H1 (cell line): ENCODE results near the gene SLC15A1. TPM values are rescaled to one million over a fixed set of nuclear protein-coding genes. Genes with fewer than 3 reads are reported as not detected.
"Not testable (repeated sequence)": the region's sequence is repeated elsewhere in the genome, so short reads cannot be mapped to it uniquely, and the experiment has no call there.

ENCODE experiments used
- CTCF ChIA-PET: fragments of 300-600 bp; sonication (Branson Sonifier 250); formaldehyde crosslinking; loops from one replicate; lab custom pipeline; 2021; ENCODE audit not compliant: partially characterized antibody; lab: Charles Lee
- POLR2A ChIA-PET: fragments of 300-600 bp; sonication (Branson Sonifier 250); formaldehyde crosslinking; loops from one replicate; lab custom pipeline; 2021; ENCODE audit warnings: inconsistent platforms; ENCODE audit not compliant: partially characterized antibody; lab: Charles Lee
- DNase-seq, 2 experiments: peaks; one replicate each; pipeline versions ENCODE4 v3.0.0 to v3.0.0-alpha.2; 2010 to 2022; ENCODE audit warnings: low spot score in 2 of 2, low read depth in 1 of 2, mixed read lengths in 1 of 2
- FAIRE-seq: peaks from 2 replicates; lab custom pipeline; 2011; peaks lifted over from hg19 to GRCh38; lab: Jason Lieb, UNC
- H2AFZ ChIP-seq: 2 replicates; pipeline ENCODE4 v1.8.1; 2012; ENCODE audit warnings: low read length, inconsistent platforms
- H2AK5ac ChIP-seq: 2 replicates; pipeline ENCODE4 v1.6.1; 2013; ENCODE audit warnings: low read depth, low read length
- H2BK120ac ChIP-seq: replicated peaks from 2 replicates; pipeline ENCODE3; 2013; ENCODE audit warnings: low read depth, low read length, inconsistent platforms
- H2BK12ac ChIP-seq: 2 replicates; pipeline ENCODE4 v1.6.1; 2013; ENCODE audit warnings: low read depth, low read length
- H2BK15ac ChIP-seq: 2 replicates; pipeline ENCODE4 v1.6.1; 2013; ENCODE audit warnings: low read length
- H2BK20ac ChIP-seq: 2 replicates; pipeline ENCODE4 v1.6.1; 2013; ENCODE audit warnings: low read length
- H2BK5ac ChIP-seq: 2 replicates; pipeline ENCODE4 v1.6.1; 2013; ENCODE audit warnings: low read depth, low read length
- H3K14ac ChIP-seq: 2 replicates; pipeline ENCODE4 v1.6.1; 2013; ENCODE audit warnings: inconsistent platforms; ENCODE audit not compliant: insufficient read length
- H3K18ac ChIP-seq: 2 replicates; pipeline ENCODE4 v1.6.1; 2013; ENCODE audit warnings: low read length; ENCODE audit errors: extremely low read depth
- H3K23ac ChIP-seq: 2 replicates; pipeline ENCODE4 v1.6.1; 2013; ENCODE audit warnings: inconsistent platforms; ENCODE audit not compliant: insufficient read length
- H3K23me2 ChIP-seq: 2 replicates; pipeline ENCODE4 v1.6.1; 2013; ENCODE audit warnings: low read depth, low read length
- H3K27ac ChIP-seq: 2 replicates; pipeline ENCODE4 v1.6.1; 2011; ENCODE audit warnings: low read depth, low read length, inconsistent platforms
- H3K27me3 ChIP-seq, 4 experiments: replicated peaks in 1 of 4; 1 replicate in 1 of 4; 2 replicates in 3 of 4; pipeline versions ENCODE4 v1.6.1 to v1.8.1; 2011 to 2013; ENCODE audit warnings: low read length in 3 of 4, mild to moderate bottlenecking in 3 of 4, inconsistent platforms in 2 of 4, mixed read lengths in 2 of 4, moderate library complexity in 1 of 4; ENCODE audit not compliant: control insufficient read depth in 3 of 4, insufficient read depth in 3 of 4; ENCODE audit errors: extremely low read depth in 1 of 4
- H3K36me3 ChIP-seq, 4 experiments: 2 replicates each; pipeline versions ENCODE4 v1.6.1 to v1.8.1; 2011 to 2013; ENCODE audit warnings: mild to moderate bottlenecking in 4 of 4, low read length in 3 of 4, moderate library complexity in 2 of 4, control low read depth in 1 of 4, inconsistent platforms in 1 of 4; ENCODE audit not compliant: insufficient read depth in 4 of 4, control insufficient read depth in 2 of 4
- H3K4ac ChIP-seq: replicated peaks from 2 replicates; pipeline ENCODE3; 2013; ENCODE audit warnings: low read length, low read depth, mixed read lengths, inconsistent platforms; ENCODE audit not compliant: insufficient read length
- H3K4me1 ChIP-seq, 4 experiments: replicated peaks in 1 of 4; 1 replicate in 1 of 4; 2 replicates in 3 of 4; pipeline versions ENCODE4 v1.6.1 to v1.8.1; 2011 to 2013; ENCODE audit warnings: low read length in 3 of 4, inconsistent platforms in 2 of 4, mixed read lengths in 1 of 4; ENCODE audit not compliant: insufficient read depth in 4 of 4, control insufficient read depth in 3 of 4
- H3K4me2 ChIP-seq, 2 experiments: 2 replicates each; pipeline versions ENCODE4 v1.6.1 to v1.8.1; 2011 to 2013; ENCODE audit warnings: low read depth in 2 of 2, low read length in 2 of 2, control low read depth in 1 of 2, inconsistent platforms in 1 of 2, mild to moderate bottlenecking in 1 of 2; ENCODE audit not compliant: insufficient read depth in 1 of 2
- H3K4me3 ChIP-seq, 4 experiments: fragments of 200-600, 300-600 bp in 1 of 4; sonication (generic), shearing (Covaris generic), sonication (Bioruptor Twin) in 1 of 4; 2 replicates each; pipeline versions ENCODE4 v1.5.1 to v1.8.1; 2011 to 2016; ENCODE audit warnings: low read length in 4 of 4, low read depth in 3 of 4, control low read depth in 2 of 4, inconsistent platforms in 2 of 4, mild to moderate bottlenecking in 2 of 4, mixed read lengths in 1 of 4, moderate library complexity in 1 of 4; ENCODE audit not compliant: insufficient read depth in 2 of 4; ENCODE audit errors: extremely low read depth in 1 of 4
- H3K56ac ChIP-seq: replicated peaks from 2 replicates; pipeline ENCODE3; 2013; ENCODE audit warnings: low read depth, mild to moderate bottlenecking, mixed read lengths, low read length, inconsistent platforms; ENCODE audit not compliant: insufficient read length
- H3K79me1 ChIP-seq: 2 replicates; pipeline ENCODE4 v1.6.1; 2013; ENCODE audit warnings: low read depth, low read length, control low read depth
- H3K79me2 ChIP-seq, 2 experiments: 2 replicates each; pipeline versions ENCODE4 v1.6.1 to v1.8.1; 2012 to 2013; ENCODE audit warnings: low read length in 2 of 2, mild to moderate bottlenecking in 2 of 2, inconsistent platforms in 1 of 2; ENCODE audit not compliant: insufficient read depth in 2 of 2, control insufficient read depth in 1 of 2
- H3K9ac ChIP-seq, 4 experiments: replicated peaks in 1 of 4; 1 replicate in 1 of 4; 2 replicates in 3 of 4; pipeline versions ENCODE4 v1.6.1 to v1.8.1; 2011 to 2013; ENCODE audit warnings: low read depth in 3 of 4, low read length in 3 of 4, control low read depth in 2 of 4, mild to moderate bottlenecking in 2 of 4, moderate library complexity in 2 of 4, inconsistent platforms in 1 of 4; ENCODE audit errors: extremely low read depth in 1 of 4
- H3K9me3 ChIP-seq, 2 experiments: 2 replicates each; pipeline versions ENCODE4 v1.6.1 to v1.8.1; 2012 to 2013; ENCODE audit warnings: mild to moderate bottlenecking in 2 of 2, moderate library complexity in 2 of 2, control low read depth in 1 of 2, inconsistent platforms in 1 of 2, low read depth in 1 of 2, low read length in 1 of 2, mixed read lengths in 1 of 2; ENCODE audit not compliant: insufficient read depth in 2 of 2
- H4K20me1 ChIP-seq, 2 experiments: replicated peaks in 1 of 2; 2 replicates each; pipeline versions ENCODE3 to v1.8.1; 2011 to 2013; ENCODE audit warnings: inconsistent platforms in 2 of 2, low read length in 2 of 2, mild to moderate bottlenecking in 1 of 2; ENCODE audit not compliant: insufficient read depth in 2 of 2, control insufficient read depth in 1 of 2
- H4K5ac ChIP-seq: 2 replicates; pipeline ENCODE4 v1.6.1; 2013; ENCODE audit warnings: low read length, low read depth, mixed read lengths, inconsistent platforms; ENCODE audit not compliant: insufficient read length
- H4K8ac ChIP-seq: 2 replicates; pipeline ENCODE4 v1.8.0; 2013; ENCODE audit warnings: mild to moderate bottlenecking, moderate library complexity, low read length, inconsistent platforms; ENCODE audit not compliant: insufficient read depth; ENCODE audit errors: extremely low read depth
- H4K91ac ChIP-seq: replicated peaks from 2 replicates; pipeline ENCODE3; 2013; ENCODE audit warnings: low read length, mixed read lengths, inconsistent platforms; ENCODE audit not compliant: insufficient read length
- CTBP2 ChIP-seq: IDR thresholded peaks from 2 replicates; pipeline ENCODE4 v1.7.0; 2011; ENCODE audit warnings: borderline replicate concordance, mild to moderate bottlenecking, moderate library complexity, mixed read lengths, low read length; ENCODE audit not compliant: insufficient read depth, insufficient read length
- KDM1A ChIP-seq: fragments of 200-600, 300-600 bp; sonication (generic); IDR thresholded peaks from 2 replicates; pipeline ENCODE4 v1.7.1; 2016; ENCODE audit warnings: mild to moderate bottlenecking, low read length, borderline replicate concordance
- TCF12 ChIP-seq: IDR thresholded peaks from 2 replicates; pipeline ENCODE4 v1.6.1; 2011; ENCODE audit warnings: low read depth, mild to moderate bottlenecking, low read length
- WGBS, 2 experiments: shearing (Covaris generic) in 1 of 2; methylation state at CpG; one replicate each; pipeline versions ENCODE4 v1.1.6 to v1.1.7; 2013 to 2015; ENCODE audit warnings: low lambda C conversion rate in 2 of 2, mixed read lengths in 2 of 2, inconsistent platforms in 1 of 2, low coverage in 1 of 2, missing lambda C conversion rate in 1 of 2; ENCODE audit not compliant: insufficient replicate concordance in 2 of 2, insufficient coverage in 1 of 2, insufficient read length in 1 of 2; ENCODE audit errors: extremely low coverage in 1 of 2, missing lambda C conversion rate in 1 of 2; 5-methylcytosine and 5-hydroxymethylcytosine counted together
- polyA plus RNA-seq, 7 experiments: library from polyadenylated mRNA; depleted of rRNA in 3 of 7; stranded (reverse) in 5 of 7; unstranded in 2 of 7; fragments of >200 nt in 5 of 7; fragments of 200-250 nt in 2 of 7; gene quantifications; 1 replicate in 5 of 7; 2 replicates in 1 of 7; 4 replicates in 1 of 7; pipeline versions ENCODE4 v1.2.1 to v1.2.3, GENCODE V29; 2011 to 2013; ENCODE audit warnings: missing spikeins in 2 of 7, mixed read lengths in 2 of 7
- total RNA-seq: library from RNA; stranded (reverse); fragmentation: NEBNext Ultra II Directional; extraction: Animal tissue kit (Norgen Biotek cat#: 25700); gene quantifications from 2 replicates; pipeline ENCODE4 v1.2.1, GENCODE V29; 2021

SLC15A1 gene
- total and polyA plus RNA-seq, 2 of the 8 experiments (the other 6 are each of a cell fraction or from before 2014, with no cell fraction given) = 1.3 to 2.4 TPM

DNA sequence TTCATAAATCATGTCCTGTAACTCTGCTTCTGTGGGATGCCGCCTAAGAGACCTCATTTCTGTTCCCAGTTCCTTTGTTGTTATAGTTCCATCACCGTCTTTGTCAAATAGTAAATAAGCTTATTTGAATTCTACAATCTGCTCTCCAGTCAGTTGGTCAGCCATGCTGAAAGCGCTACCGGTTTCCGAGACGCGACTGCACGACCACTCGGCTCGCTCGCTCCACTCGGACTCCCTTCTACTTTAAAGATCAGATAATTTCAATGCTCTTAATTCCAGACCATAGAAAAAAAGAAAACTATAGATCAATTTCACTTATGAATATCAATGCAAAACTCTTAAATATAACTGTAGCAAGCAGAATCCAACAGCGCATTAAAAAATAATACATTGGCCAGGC lies 111.4 kb downstream of the SLC15A1 start (continued):
- TF ChIP-seq CTBP2 (no peak), TCF12 (no peak), KDM1A (no peak)

DNA sequence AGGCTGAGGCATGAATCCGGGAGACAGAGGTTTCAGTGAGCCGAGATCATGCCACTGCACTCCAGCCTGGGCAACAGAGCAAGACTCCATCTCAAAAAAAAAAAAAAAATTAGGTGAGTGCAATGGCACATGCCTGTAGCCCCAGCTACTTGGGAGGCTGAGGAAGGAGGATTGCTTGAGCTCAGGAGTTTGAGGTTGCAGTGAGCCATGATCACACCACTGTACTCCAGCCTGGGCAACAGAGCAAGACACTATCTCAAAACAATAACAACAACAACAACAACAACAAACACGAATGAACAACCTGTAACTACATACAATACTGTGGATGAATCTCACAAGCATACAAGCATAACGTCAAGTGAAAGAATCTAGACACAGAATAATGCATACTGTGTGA lies 112.7 kb downstream of the SLC15A1 start:
- H3K27me3 ChIP-seq, H3K56ac ChIP-seq, H3K9ac ChIP-seq, H3K4me1 ChIP-seq, H2AFZ ChIP-seq, H4K5ac ChIP-seq, H3K23ac ChIP-seq, H4K91ac ChIP-seq, H3K36me3 ChIP-seq, H2BK12ac ChIP-seq, H3K18ac ChIP-seq, H2BK15ac ChIP-seq, H3K4ac ChIP-seq, H4K20me1 ChIP-seq, H3K79me1 ChIP-seq, H4K8ac ChIP-seq, H3K4me3 ChIP-seq, H3K9me3 ChIP-seq, H3K4me2 ChIP-seq, H2AK5ac ChIP-seq, H3K23me2 ChIP-seq, H3K14ac ChIP-seq, H3K27ac ChIP-seq, H3K79me2 ChIP-seq, DNase-seq, H2BK5ac ChIP-seq, H2BK20ac ChIP-seq, H2BK120ac ChIP-seq, FAIRE-seq: not testable (repeated sequence)
- ChIA-PET CTCF (interaction anchor here (1.0 to 2.1 kb wide), 5 partner anchors 12 to 194 kb away, joined by 3 to 11 read pairs (median 4); no protein-coding TSS in a partner anchor), POLR2A (interaction anchor here (0.7 kb wide), 1 partner anchor 16 kb away, joined by 3 read pairs; no protein-coding TSS in a partner anchor)
- 90% methylated on average over 4 of the region's 4 CpGs; no CpG with 5 or more reads in 1 of the 2 experiments for WGBS, 2 experiments
